Uterus (tissue), 2 donors: ENCODE results near the gene CKMT2.

Source experiments
- CTCF ChIP-seq, 4 experiments: fragments of 200-600 bp in 2 of 4; fragments of 450-650 bp in 2 of 4; sonication (generic) in 2 of 4; IDR thresholded peaks; one replicate each; pipeline ENCODE4 v1.5.1; 2016 to 2019; ENCODE audit warnings: antibody characterized with exemption in 4 of 4, mild to moderate bottlenecking in 2 of 4, moderate library complexity in 1 of 4
- POLR2A ChIP-seq, 2 donors: fragments of 450-650 bp; IDR thresholded peaks; one replicate each; pipeline ENCODE4 v1.6.1; 2016; ENCODE audit warnings: antibody characterized with exemption in 2 of 2, mild to moderate bottlenecking in 1 of 2, moderate library complexity in 1 of 2

GRCh38 chr5:81283976-81284375 is 50.9 kb downstream of the CKMT2 start:
- TF ChIP-seq CTCF (IDR thresholded peaks at IDR 0.05) (no peak), POLR2A (IDR thresholded peaks at IDR 0.05) (no peak)
